ENCODE data around the gene CD99L2.

CD99L2 gene

DNA sequence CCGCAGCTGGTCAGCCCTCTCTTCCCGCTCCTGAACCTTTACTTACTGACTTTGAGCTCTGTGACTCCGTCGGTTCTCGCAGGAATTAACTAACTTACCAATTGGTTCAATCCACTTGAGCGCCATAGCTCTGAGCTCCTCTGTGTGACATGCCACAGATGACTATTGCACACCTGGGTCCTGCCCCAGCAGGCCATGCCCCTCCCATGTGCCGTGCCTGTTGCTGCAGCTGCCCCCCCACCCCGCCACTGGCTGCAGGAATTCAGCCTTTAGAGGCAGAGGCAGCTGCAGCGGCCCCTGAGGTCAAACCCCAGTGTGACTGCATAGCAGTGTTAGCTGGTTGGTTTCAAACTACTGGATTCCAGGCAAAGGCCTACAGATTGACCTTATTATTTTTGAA lies 134.7 kb downstream of the CD99L2 start:
- Histone ChIP-seq H3K27me3 (replicated peaks) (no peaks in the 10 kb centered on the region), H3K36me3 (replicated peaks) (no peaks in the 10 kb centered on the region), H3K4me3 (ENCODE audit: low read depth, low read length) (no peak overlapping the region), H3K27ac (no peak overlapping the region)
- in situ Hi-C loops (cut with HindIII; ENCODE audit: low pct_ligation_motif_present, low sequenced_read_pairs): no loop called here
- TF ChIP-seq, protein P1, sequence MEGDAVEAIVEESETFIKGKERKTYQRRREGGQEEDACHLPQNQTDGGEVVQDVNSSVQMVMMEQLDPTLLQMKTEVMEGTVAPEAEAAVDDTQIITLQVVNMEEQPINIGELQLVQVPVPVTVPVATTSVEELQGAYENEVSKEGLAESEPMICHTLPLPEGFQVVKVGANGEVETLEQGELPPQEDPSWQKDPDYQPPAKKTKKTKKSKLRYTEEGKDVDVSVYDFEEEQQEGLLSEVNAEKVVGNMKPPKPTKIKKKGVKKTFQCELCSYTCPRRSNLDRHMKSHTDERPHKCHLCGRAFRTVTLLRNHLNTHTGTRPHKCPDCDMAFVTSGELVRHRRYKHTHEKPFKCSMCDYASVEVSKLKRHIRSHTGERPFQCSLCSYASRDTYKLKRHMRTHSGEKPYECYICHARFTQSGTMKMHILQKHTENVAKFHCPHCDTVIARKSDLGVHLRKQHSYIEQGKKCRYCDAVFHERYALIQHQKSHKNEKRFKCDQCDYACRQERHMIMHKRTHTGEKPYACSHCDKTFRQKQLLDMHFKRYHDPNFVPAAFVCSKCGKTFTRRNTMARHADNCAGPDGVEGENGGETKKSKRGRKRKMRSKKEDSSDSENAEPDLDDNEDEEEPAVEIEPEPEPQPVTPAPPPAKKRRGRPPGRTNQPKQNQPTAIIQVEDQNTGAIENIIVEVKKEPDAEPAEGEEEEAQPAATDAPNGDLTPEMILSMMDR (IDR thresholded peaks at IDR 0.05; ENCODE audit: low read depth, low read length, missing control alignments): no peak
- no peak for DNase-seq

DNA sequence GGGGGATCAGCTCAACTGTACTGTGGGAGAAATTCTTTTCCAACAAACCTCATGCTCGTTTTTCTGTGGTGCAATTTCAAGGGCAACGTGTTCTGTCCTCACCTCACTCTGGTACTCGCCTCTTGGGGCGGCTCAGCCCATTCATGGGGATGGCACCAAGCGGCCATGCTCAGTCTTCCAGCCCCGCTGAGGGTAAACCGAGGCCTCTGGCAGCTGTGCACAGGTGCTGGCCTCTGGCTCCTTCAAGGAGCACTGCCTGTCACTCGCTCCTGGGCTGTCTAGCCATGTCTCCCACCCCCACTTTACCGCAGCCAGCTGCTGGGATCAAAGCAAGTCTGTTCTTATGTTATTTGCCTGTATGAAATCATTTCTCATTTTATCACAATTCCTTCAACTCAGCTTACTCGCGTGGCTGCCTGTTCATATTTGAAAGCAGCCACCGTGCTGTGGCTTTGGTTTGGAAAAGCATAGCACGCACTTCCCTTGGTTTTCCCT lies 135.1 kb downstream of the CD99L2 start:
- H3K4me3 ChIP-seq (ENCODE audit: low read depth, low read length): no peak overlapping the region
- no peak overlapping the region for H3K27ac ChIP-seq
- no peaks in the 10 kb centered on the region for H3K36me3 ChIP-seq (replicated peaks)
- no peak for DNase-seq
- TF ChIP-seq, protein P1 (IDR thresholded peaks at IDR 0.05; ENCODE audit: low read depth, low read length, missing control alignments): no peak
- in situ Hi-C loops (cut with HindIII; ENCODE audit: low pct_ligation_motif_present, low sequenced_read_pairs): no loop called here
- no peaks in the 10 kb centered on the region for H3K27me3 ChIP-seq (replicated peaks)

DNA sequence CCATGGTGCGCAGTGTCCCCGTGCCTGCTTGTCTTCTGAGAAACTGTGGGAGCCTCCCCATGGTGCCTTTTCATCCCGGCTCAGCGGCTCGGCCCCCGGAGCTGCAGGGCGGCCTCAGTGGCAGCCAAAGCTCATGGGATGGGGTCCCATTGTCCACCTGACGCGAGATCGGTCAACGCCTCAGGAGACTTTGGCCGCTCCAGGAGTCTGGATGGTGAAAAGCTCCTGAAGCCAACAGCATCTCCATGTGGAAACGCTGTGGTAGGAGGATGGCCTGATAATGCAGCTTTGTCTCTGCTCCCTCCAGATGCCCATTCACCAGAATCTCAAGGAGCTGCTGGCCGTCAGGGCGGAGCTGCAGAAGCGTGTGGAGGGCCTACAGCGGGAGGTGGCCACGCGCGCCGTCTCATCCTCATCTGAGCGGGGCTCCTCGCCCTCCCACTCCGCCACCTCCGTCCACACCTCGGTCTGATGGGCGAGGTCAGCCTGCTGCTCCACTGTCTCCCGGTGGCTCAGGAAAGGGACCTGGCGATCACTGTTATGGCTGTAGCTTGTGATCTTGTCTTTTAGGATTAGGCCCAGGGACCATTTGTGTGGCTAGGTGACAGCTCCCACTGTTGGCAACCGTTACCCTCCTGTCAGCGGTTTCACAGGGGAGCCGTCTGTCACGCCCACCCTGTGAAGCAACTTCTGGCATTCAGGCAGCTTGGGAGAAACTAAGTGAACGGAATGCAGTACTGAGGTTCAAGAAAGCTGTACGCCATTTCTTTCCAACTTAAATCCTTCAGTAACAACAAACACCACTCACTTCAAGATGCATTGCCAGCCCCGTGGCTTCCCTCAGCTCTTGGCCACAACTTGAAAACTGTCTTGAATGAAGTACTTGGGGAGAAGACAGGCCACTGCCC lies 136.0 kb downstream of the CD99L2 start:
- TF ChIP-seq, protein P1 (IDR thresholded peaks at IDR 0.05; ENCODE audit: low read depth, low read length, missing control alignments): no peak
- DNase-seq: no peak
- Histone ChIP-seq H3K36me3 (replicated peaks) (no peaks in the 10 kb centered on the region), H3K4me3 (ENCODE audit: low read depth, low read length) (no peak overlapping the region), H3K27me3 (replicated peaks) (no peaks in the 10 kb centered on the region), H3K27ac (no peak overlapping the region)
- in situ Hi-C loops (cut with HindIII; ENCODE audit: low pct_ligation_motif_present, low sequenced_read_pairs): no loop called here

DNA sequence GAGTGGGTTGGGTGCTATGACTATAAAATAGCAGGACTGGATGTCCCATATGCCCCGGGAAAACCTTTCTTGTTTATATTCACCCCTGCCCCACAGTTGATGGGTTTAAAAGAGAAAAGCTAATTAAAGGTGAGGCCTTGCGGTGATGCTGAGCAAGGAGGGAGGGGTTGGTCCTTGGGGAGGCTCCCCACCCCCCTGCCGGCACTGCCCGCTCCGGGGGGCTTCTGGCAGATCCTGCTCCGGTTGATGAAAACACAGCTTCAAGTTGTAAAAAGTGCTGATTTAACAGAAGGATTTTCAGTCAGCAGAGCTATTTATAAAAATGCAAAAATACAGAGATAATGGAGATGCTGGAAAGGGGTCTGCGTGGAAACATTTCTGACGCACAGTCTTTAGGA lies 136.7 kb downstream of the CD99L2 start:
- Histone ChIP-seq H3K4me3 (ENCODE audit: low read depth, low read length) (no peak overlapping the region), H3K27ac (no peak overlapping the region), H3K27me3 (replicated peaks) (no peaks in the 10 kb centered on the region), H3K36me3 (replicated peaks) (no peaks in the 10 kb centered on the region)
- in situ Hi-C loops (cut with HindIII; ENCODE audit: low pct_ligation_motif_present, low sequenced_read_pairs): no loop called here
- DNase-seq: no peak
- TF ChIP-seq, protein P1 (IDR thresholded peaks at IDR 0.05; ENCODE audit: low read depth, low read length, missing control alignments): no peak

DNA sequence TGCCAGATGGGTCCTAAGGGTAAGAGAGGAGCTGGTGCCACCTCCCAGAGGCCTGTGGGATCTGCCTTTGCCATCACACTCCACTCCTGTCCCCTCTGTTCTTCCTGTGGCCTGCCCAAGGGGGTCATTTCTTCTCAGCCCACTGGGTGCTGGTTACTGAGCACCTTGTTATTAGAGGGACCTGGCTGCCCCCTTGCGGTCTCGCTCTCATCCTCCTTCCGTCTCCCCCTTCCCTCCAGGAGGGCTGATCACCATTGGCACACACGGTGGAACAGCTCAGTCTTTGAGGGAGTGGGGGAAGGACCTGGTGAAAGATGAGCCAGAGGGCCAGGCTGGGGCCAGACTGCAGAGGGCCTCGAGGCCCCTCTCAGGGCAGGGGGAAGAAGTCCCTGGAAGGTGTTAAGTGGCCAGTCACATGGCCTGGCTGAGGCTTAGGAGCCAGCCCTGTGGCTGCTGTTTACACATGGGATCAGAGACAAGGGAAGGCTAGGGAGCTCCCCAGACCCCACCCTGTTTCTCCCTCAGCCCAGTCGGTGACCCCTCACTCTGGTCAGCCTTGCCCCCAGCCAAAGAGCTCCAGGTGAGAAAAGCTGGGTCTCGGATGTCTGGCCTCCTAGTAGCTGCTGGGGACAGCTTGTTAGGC lies 137.2 kb downstream of the CD99L2 start:
- H3K27ac ChIP-seq: no peak overlapping the region
- no peak overlapping the region for H3K4me3 ChIP-seq (ENCODE audit: low read depth, low read length)
- DNase-seq: no peak
- TF ChIP-seq, protein P1 (IDR thresholded peaks at IDR 0.05; ENCODE audit: low read depth, low read length, missing control alignments): no peak
- no peaks in the 10 kb centered on the region for H3K36me3 ChIP-seq (replicated peaks)
- in situ Hi-C loops (cut with HindIII; ENCODE audit: low pct_ligation_motif_present, low sequenced_read_pairs): no loop called here
- H3K27me3 ChIP-seq (replicated peaks): no peaks in the 10 kb centered on the region
